Prostate gland (tissue), 2 donors: ENCODE measurements around the gene PFN2.

Experiments
- CTCF ChIP-seq, 4 experiments: fragments of 200-600 bp in 2 of 4; fragments of 450-650 bp in 2 of 4; sonication (generic) in 2 of 4; IDR thresholded peaks; 1 replicate in 3 of 4; 2 replicates in 1 of 4; pipeline ENCODE4 v1.5.1; 2016 to 2019; ENCODE audit warnings: antibody characterized with exemption in 4 of 4, mild to moderate bottlenecking in 2 of 4, moderate library complexity in 2 of 4
- POLR2A ChIP-seq: fragments of 450-650 bp; IDR thresholded peaks from one replicate; pipeline ENCODE4 v1.6.1; 2016; ENCODE audit warnings: antibody characterized with exemption, mild to moderate bottlenecking
- POLR2AphosphoS5 ChIP-seq: sonication (generic); formaldehyde crosslinking; IDR thresholded peaks from one replicate; pipeline ENCODE4 v1.6.1; 2017; ENCODE audit warnings: antibody characterized with exemption

- TF ChIP-seq POLR2A (no peak), CTCF (IDR thresholded peaks at IDR 0.05) (no peak), POLR2AphosphoS5 (no peak)
Observed at GRCh38 chr3:149941946-149942345, 28.7 kb downstream of the PFN2 start.
